SK-N-SH (cell line): ENCODE measurements around the gene TMPRSS9. TPM values are rescaled to one million over a fixed set of nuclear protein-coding genes. Genes with fewer than 3 reads are reported as not detected.

ENCODE experiments used
- CTCF ChIA-PET: fragments of 300-600, 350-600 bp; formaldehyde crosslinking; extraction: SDS; loops from one replicate; lab custom pipeline; 2021; lab: Yijun Ruan, JAX
- POLR2A ChIA-PET: fragments of 350-600 bp; sonication (Branson Sonifier 250); formaldehyde crosslinking; extraction: SDS; loops from one replicate; lab custom pipeline; 2020; ENCODE audit warnings: antibody characterized with exemption, inconsistent platforms; lab: Yijun Ruan, JAX
- DNase-seq: peaks from one replicate; pipeline ENCODE4 v3.0.0; 2012
- H2AFZ ChIP-seq: fragments of 200-600 bp; sonication (generic); 2 replicates; pipeline ENCODE4 v1.8.1; 2016; ENCODE audit warnings: antibody characterized with exemption, mild to moderate bottlenecking, low read depth
- H3F3A ChIP-seq: fragments of 200-600 bp; sonication (generic); replicated peaks from 2 replicates; pipeline ENCODE3; 2016; ENCODE audit warnings: antibody characterized with exemption, mild to moderate bottlenecking; ENCODE audit not compliant: insufficient read depth
- H3K27ac ChIP-seq, 2 experiments: fragments of 200-500 bp in 1 of 2; fragments of 200-600 bp in 1 of 2; sonication (Bioruptor generic) in 1 of 2; sonication (generic), shearing (Covaris generic) in 1 of 2; 2 replicates each; pipeline versions ENCODE4 v1.5.1 to v1.6.1; 2014 to 2016; ENCODE audit warnings: low read depth in 2 of 2, inconsistent platforms in 1 of 2, low read length in 1 of 2, mild to moderate bottlenecking in 1 of 2, mixed read lengths in 1 of 2
- H3K27me3 ChIP-seq: fragments of 200-600 bp; sonication (generic), shearing (Covaris generic); 2 replicates; pipeline ENCODE4 v1.6.1; 2016; ENCODE audit warnings: mixed run types; ENCODE audit not compliant: insufficient read depth
- H3K36me3 ChIP-seq, 2 experiments: fragments of 200-500 bp in 1 of 2; fragments of 200-600 bp in 1 of 2; sonication (Bioruptor generic) in 1 of 2; sonication (generic) in 1 of 2; replicated peaks in 1 of 2; 2 replicates each; pipeline versions ENCODE3 to v1.5.1; 2014 to 2016; ENCODE audit warnings: low read length in 1 of 2, mild to moderate bottlenecking in 1 of 2; ENCODE audit not compliant: insufficient read depth in 2 of 2, control insufficient read depth in 1 of 2
- H3K4me1 ChIP-seq, 2 experiments: fragments of 200-500 bp in 1 of 2; fragments of 200-600 bp in 1 of 2; sonication (Bioruptor generic) in 1 of 2; sonication (generic), shearing (Covaris generic) in 1 of 2; 2 replicates each; pipeline versions ENCODE4 v1.5.1 to v1.6.1; 2014 to 2016; ENCODE audit warnings: low read depth in 1 of 2, low read length in 1 of 2, mixed run types in 1 of 2; ENCODE audit not compliant: insufficient read depth in 2 of 2, control insufficient read depth in 1 of 2
- H3K4me2 ChIP-seq: fragments of 200-600 bp; sonication (generic), shearing (Covaris generic); 2 replicates; pipeline ENCODE4 v1.6.1; 2017; ENCODE audit warnings: mixed run types
- H3K4me3 ChIP-seq, 2 experiments: fragments of 200-500 bp in 1 of 2; fragments of 200-600 bp in 1 of 2; sonication (Bioruptor generic) in 1 of 2; sonication (generic), shearing (Covaris generic) in 1 of 2; 2 replicates each; pipeline versions ENCODE4 v1.5.1 to v1.8.1; 2014 to 2016; ENCODE audit warnings: low read depth in 2 of 2, inconsistent platforms in 1 of 2, low read length in 1 of 2, mild to moderate bottlenecking in 1 of 2, mixed read lengths in 1 of 2, moderate library complexity in 1 of 2
- H3K79me2 ChIP-seq: fragments of 200-600 bp; sonication (generic); 2 replicates; pipeline ENCODE4 v1.8.1; 2017; ENCODE audit warnings: mild to moderate bottlenecking; ENCODE audit not compliant: insufficient read depth
- H3K9ac ChIP-seq: fragments of 200-600 bp; sonication (generic); 2 replicates; pipeline ENCODE4 v1.6.1; 2017; ENCODE audit warnings: mixed run types
- H3K9me2 ChIP-seq: fragments of 200-600 bp; sonication (generic); 2 replicates; pipeline ENCODE4 v1.6.1; 2017; ENCODE audit warnings: mixed run types
- H3K9me3 ChIP-seq: fragments of 200-600 bp; sonication (generic); 2 replicates; pipeline ENCODE4 v1.6.1; 2017; ENCODE audit warnings: mixed run types, mild to moderate bottlenecking, moderate library complexity
- H4K20me1 ChIP-seq: fragments of 200-600 bp; sonication (generic); 2 replicates; pipeline ENCODE4 v1.6.1; 2017; ENCODE audit warnings: mild to moderate bottlenecking, mixed run types; ENCODE audit not compliant: insufficient read depth
- CHD2 ChIP-seq: fragments of 150-350 bp; IDR thresholded peaks from 2 replicates; pipeline ENCODE4 v1.6.1; 2018; ENCODE audit warnings: low read length; ENCODE audit not compliant: partially characterized antibody
- ELF1 ChIP-seq: IDR thresholded peaks from 2 replicates; pipeline ENCODE4 v1.4.0; 2012
- EP300 ChIP-seq, 2 experiments: IDR thresholded peaks; 2 replicates each; pipeline versions ENCODE4 v1.4.0 to v1.6.1; 2012; ENCODE audit warnings: borderline replicate concordance in 1 of 2, low read depth in 1 of 2, low read length in 1 of 2
- FOXJ3 ChIP-seq: sonication (generic); formaldehyde crosslinking; IDR thresholded peaks from 2 replicates; pipeline ENCODE4 v1.5.1; 2020; ENCODE audit warnings: mild to moderate bottlenecking, missing genetic modification reagents
- FOXM1 ChIP-seq: IDR thresholded peaks from 2 replicates; pipeline ENCODE4 v1.4.0; 2012; ENCODE audit warnings: low read depth, mild to moderate bottlenecking
- GABPA ChIP-seq: IDR thresholded peaks from 2 replicates; pipeline ENCODE4 v1.4.0; 2012; ENCODE audit warnings: low read depth, mild to moderate bottlenecking
- GATA2 ChIP-seq: sonication (generic); formaldehyde crosslinking; IDR thresholded peaks from 2 replicates; pipeline ENCODE4 v1.5.0; 2020; ENCODE audit warnings: mild to moderate bottlenecking, missing genetic modification reagents
- MAX ChIP-seq: IDR thresholded peaks from 2 replicates; pipeline ENCODE4 v1.4.0; 2012; ENCODE audit warnings: low read depth
- MEF2A ChIP-seq: IDR thresholded peaks from 2 replicates; pipeline ENCODE4 v1.4.0; 2012; ENCODE audit warnings: low read depth, borderline replicate concordance
- MXI1 ChIP-seq: IDR thresholded peaks from 2 replicates; pipeline ENCODE4 v1.6.1; 2012; ENCODE audit warnings: mild to moderate bottlenecking, low read depth, low read length, improper control_type of control experiment
- NRF1 ChIP-seq: IDR thresholded peaks from 2 replicates; pipeline ENCODE4 v1.6.1; 2012; ENCODE audit warnings: low read depth, mild to moderate bottlenecking, low read length
- PBX3 ChIP-seq: IDR thresholded peaks from 2 replicates; pipeline ENCODE4; 2012
- RAD21 ChIP-seq: IDR thresholded peaks from 2 replicates; pipeline ENCODE4 v1.6.1; 2012; ENCODE audit warnings: mild to moderate bottlenecking, low read length
- RCOR1 ChIP-seq: fragments of 150-350 bp; IDR thresholded peaks from 2 replicates; pipeline ENCODE4 v1.6.1; 2017; ENCODE audit warnings: antibody characterized with exemption, low read length
- RFX5 ChIP-seq: IDR thresholded peaks from 2 replicates; pipeline ENCODE4 v1.6.1; 2012; ENCODE audit warnings: mild to moderate bottlenecking, improper control_type of control experiment, low read length
- RXRA ChIP-seq: IDR thresholded peaks from 2 replicates; pipeline ENCODE4 v1.4.0; 2012; ENCODE audit warnings: low read depth, mild to moderate bottlenecking, borderline replicate concordance
- SMC3 ChIP-seq: IDR thresholded peaks from 2 replicates; pipeline ENCODE4 v1.6.1; 2012; ENCODE audit warnings: low read depth, low read length, improper control_type of control experiment
- TAF1 ChIP-seq: IDR thresholded peaks from 2 replicates; pipeline ENCODE4 v1.6.1; 2012; ENCODE audit warnings: low read depth, mild to moderate bottlenecking, low read length, moderate library complexity, borderline replicate concordance
- TEAD4 ChIP-seq: IDR thresholded peaks from 2 replicates; pipeline ENCODE4 v1.4.0; 2012; ENCODE audit warnings: mild to moderate bottlenecking, borderline replicate concordance; ENCODE audit not compliant: insufficient read depth
- USF2 ChIP-seq: fragments of 150-350 bp; IDR thresholded peaks from 2 replicates; pipeline ENCODE4 v1.6.1; 2017; ENCODE audit warnings: antibody characterized with exemption, low read length, low read depth, borderline replicate concordance
- YY1 ChIP-seq: IDR thresholded peaks from 2 replicates; pipeline ENCODE4 v1.4.0; 2012; ENCODE audit warnings: low read depth, mild to moderate bottlenecking
- WGBS: methylation state at CpG from one replicate; pipeline ENCODE4 v1.1.6; 2017; ENCODE audit warnings: low lambda C conversion rate; 5-methylcytosine and 5-hydroxymethylcytosine counted together
- polyA plus RNA-seq, 3 experiments: library from polyadenylated mRNA; depleted of rRNA; stranded (reverse); fragments of >200 nt; gene quantifications; 2 replicates each; pipeline ENCODE4 v1.2.3, GENCODE V29; 2012

The TMPRSS9 gene
- polyA plus RNA-seq, 1 of the 3 experiments (the other 2 are of a cell fraction) = not detected

- Histone ChIP-seq H3K27ac (no peak overlapping the region), H3K36me3 (peaks cover 0 to 5% of the 10 kb centered on the region in 2 experiments), H2AFZ (no peak overlapping the region), H3K4me1 (peaks cover 0 to 10% of the 10 kb centered on the region in 2 experiments; a peak in 1 of 4 replicates), H3K4me2 (no peak overlapping the region), H3K27me3 (peaks cover 21% of the 10 kb centered on the region), H3K9me3 (no peaks in the 10 kb centered on the region), H3F3A (no peaks in the 10 kb centered on the region), H3K9ac (no peak overlapping the region), H4K20me1 (no peaks in the 10 kb centered on the region), H3K9me2 (no peaks in the 10 kb centered on the region), H3K79me2 (no peaks in the 10 kb centered on the region), H3K4me3 (no peak overlapping the region)
- DNase-seq = no peak
- POLR2A ChIA-PET = no interaction called here
- CTCF ChIA-PET = no interaction called here
- WGBS = 87% methylated on average over 8 of the region's 21 CpGs
- TF ChIP-seq RAD21 = no peak
- TF ChIP-seq MEF2A = no peak
- TF ChIP-seq MXI1 = no peak
- TF ChIP-seq USF2 = no peak
- TF ChIP-seq ELF1 = no peak
- TF ChIP-seq NRF1 = no peak
- no peak for TF ChIP-seq PBX3
- TF ChIP-seq TAF1 = no peak
- no peak for TF ChIP-seq SMC3
- TF ChIP-seq RCOR1 = no peak
Measured at GRCh38 chr19:2356036-2356646, 3.9 kb upstream of the TMPRSS9 start.

DNA sequence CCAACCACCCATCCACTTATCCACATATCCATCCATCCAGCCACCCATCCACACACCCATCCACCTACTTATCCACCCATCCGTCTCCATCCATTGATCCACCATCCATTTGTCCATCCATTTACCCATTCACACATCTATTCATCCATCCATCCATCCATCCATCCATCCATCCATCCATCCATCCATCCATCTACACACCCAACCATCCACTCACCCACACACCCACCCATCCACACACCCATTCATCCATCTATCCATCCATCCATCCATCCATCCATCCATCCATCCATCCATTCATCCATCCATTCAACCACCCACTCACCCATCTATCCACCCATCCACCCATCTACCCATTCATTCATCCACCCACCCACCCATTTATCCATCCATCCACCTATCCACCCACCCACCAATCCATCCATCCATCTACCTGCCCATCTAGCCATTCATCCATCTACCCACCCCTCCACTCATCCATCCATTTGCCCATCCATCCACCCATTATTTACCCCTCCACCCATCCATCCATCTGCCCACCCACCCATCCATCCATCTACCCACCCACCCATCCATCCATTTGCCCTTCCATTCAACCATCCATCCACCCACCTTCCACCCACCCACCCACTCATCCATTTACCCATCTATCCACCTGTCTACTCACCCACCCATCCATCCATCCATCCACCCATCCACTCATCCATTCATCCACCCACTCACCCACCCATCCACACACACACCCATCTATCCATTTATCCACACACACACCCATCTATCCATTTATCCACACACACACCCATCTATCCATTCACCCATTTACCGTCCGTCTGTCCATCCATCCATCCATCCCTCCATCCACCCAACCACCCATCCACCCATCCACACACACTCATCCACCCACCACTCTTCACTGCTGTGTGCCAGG is 2.5 kb upstream of the TMPRSS9 start:
- no peak overlapping the region for H3K9ac ChIP-seq
- CTCF ChIA-PET = no interaction called here
- no peaks in the 10 kb centered on the region for H3K9me2 ChIP-seq
- H4K20me1 ChIP-seq = no peaks in the 10 kb centered on the region
- 68% methylated on average over 3 of the region's 3 CpGs for WGBS
- no peaks in the 10 kb centered on the region for H3K79me2 ChIP-seq
- POLR2A ChIA-PET = no interaction called here
- peaks cover 21% of the 10 kb centered on the region for H3K27me3 ChIP-seq
- H3K4me2 ChIP-seq = no peak overlapping the region
- H3F3A ChIP-seq = no peaks in the 10 kb centered on the region
- TF ChIP-seq NRF1 = no peak
- TF ChIP-seq TEAD4 = no peak
- TF ChIP-seq YY1 = no peak
- TF ChIP-seq MAX = no peak
- TF ChIP-seq PBX3 = no peak
- TF ChIP-seq GABPA = no peak
- no peak for TF ChIP-seq GATA2 (CRISPR knock-in tag)
- no peak for TF ChIP-seq EP300 (IDR thresholded peaks at IDR 0.05; ENCODE audit: borderline replicate concordance in 1 of 2, low read depth in 1 of 2, low read length in 1 of 2)
- TF ChIP-seq RFX5 = no peak
- no peak for TF ChIP-seq USF2
- TF ChIP-seq MEF2A = no peak
- TF ChIP-seq RXRA = no peak
- TF ChIP-seq FOXJ3 (CRISPR knock-in tag) = no peak
- no peak for TF ChIP-seq CHD2
- TF ChIP-seq FOXM1 = no peak
- no peak overlapping the region for H3K4me3 ChIP-seq
- H3K36me3 ChIP-seq = peaks cover 0 to 5% of the 10 kb centered on the region in 2 experiments
- no peak overlapping the region for H2AFZ ChIP-seq
- H3K27ac ChIP-seq = no peak overlapping the region
- no peaks in the 10 kb centered on the region for H3K9me3 ChIP-seq
- H3K4me1 ChIP-seq = peaks cover 0 to 10% of the 10 kb centered on the region in 2 experiments; a peak in 1 of 4 replicates
- no peak for DNase-seq
